Epithelial cell of proximal tubule (primary cell): Measurements from ENCODE around the gene SLC2A13. TPM values are rescaled to one million over a fixed set of nuclear protein-coding genes. Genes with fewer than 3 reads are reported as not detected.
"Not testable (repeated sequence)": the region's sequence is repeated elsewhere in the genome, so short reads cannot be mapped to it uniquely, and the experiment has no call there.

Experiments used
- DNase-seq: peaks from one replicate; pipeline ENCODE4 v3.0.0-alpha.2; 2011; ENCODE audit warnings: low read depth
- H3K4me3 ChIP-seq: 2 replicates; pipeline ENCODE4 v1.5.1; 2011; ENCODE audit warnings: low read depth, mild to moderate bottlenecking, low read length
- CTCF ChIP-seq: conservative IDR thresholded peaks from 2 replicates; pipeline ENCODE4 v1.5.1; 2012; ENCODE audit warnings: low read depth, mild to moderate bottlenecking, low read length
- total RNA-seq: library from RNA; depleted of rRNA; stranded (reverse); fragments of >200 nt; gene quantifications from 2 replicates; pipeline ENCODE4 v1.2.3, GENCODE V29; 2015

Gene SLC2A13
- total RNA-seq, 1 donor from 2014 or later, result 4.6 TPM

GRCh38 chr12:39906237-39906636 lies 199.6 kb downstream of the SLC2A13 start:
- no peak for TF ChIP-seq CTCF
- no peak for DNase-seq

GRCh38 chr12:39905152-39905551 lies 200.7 kb downstream of the SLC2A13 start:
- no peak overlapping the region for H3K4me3 ChIP-seq
- TF ChIP-seq CTCF, result no peak
- no peak for DNase-seq

More at GRCh38 chr12:39906237-39906636, 199.6 kb downstream of the SLC2A13 start:
- no peak overlapping the region for H3K4me3 ChIP-seq

- H3K4me3 ChIP-seq, result no peak overlapping the region
- no peak for TF ChIP-seq CTCF
- no peak for DNase-seq
Measured at GRCh38 chr12:39902821-39903220, 203.1 kb downstream of the SLC2A13 start.

- DNase-seq, result no peak
- no peak overlapping the region for H3K4me3 ChIP-seq
Measured at GRCh38 chr12:39897315-39897714, 208.6 kb downstream of the SLC2A13 start.

GRCh38 chr12:39893388-39893787 lies 212.5 kb downstream of the SLC2A13 start:
- DNase-seq, H3K4me3 ChIP-seq: not testable (repeated sequence)

More at GRCh38 chr12:39897315-39897714, 208.6 kb downstream of the SLC2A13 start:
- no peak for TF ChIP-seq CTCF

GRCh38 chr12:39892146-39892545 lies 213.7 kb downstream of the SLC2A13 start:
- H3K4me3 ChIP-seq, result no peak overlapping the region
- TF ChIP-seq CTCF, result no peak
- DNase-seq, result no peak

GRCh38 chr12:39887856-39888255 lies 218.0 kb downstream of the SLC2A13 start:
- DNase-seq, result no peak
- H3K4me3 ChIP-seq, result no peak overlapping the region
- no peak for TF ChIP-seq CTCF
